ENCODE measurements around the gene NPTN.
"Not testable (repeated sequence)": the region's sequence is repeated elsewhere in the genome, so short reads cannot be mapped to it uniquely, and the experiment has no call there.

The NPTN gene

GRCh38 chr15:73633111-73633990, at the start of gene NPTN:
TSS of gene NPTN (minus strand) at chr15:73633389. CDS start at chr15:73633215, 174 bp downstream.
- peak; percentile 92 for DNase-seq

GRCh38 chr15:73682600-73683090, 49.5 kb upstream of the NPTN start:
- no peak for DNase-seq

- DNase-seq: no peak
These were observed 48.8 kb upstream of the NPTN start for GRCh38 chr15:73681856-73682599.

- no peak for DNase-seq
These were observed 47.9 kb upstream of the NPTN start for GRCh38 chr15:73681063-73681462.

GRCh38 chr15:73680549-73680948, 47.4 kb upstream of the NPTN start:
- DNase-seq: no peak

- DNase-seq: no peak
These were observed 46.8 kb upstream of the NPTN start for GRCh38 chr15:73679964-73680363.

- DNase-seq: no peak
These were observed 46.0 kb upstream of the NPTN start for GRCh38 chr15:73679180-73679579.

GRCh38 chr15:73678498-73678897, 45.3 kb upstream of the NPTN start:
- DNase-seq: no peak

- DNase-seq: no peak
These were observed 44.5 kb upstream of the NPTN start for GRCh38 chr15:73677733-73678132.

GRCh38 chr15:73677146-73677607, 44.0 kb upstream of the NPTN start:
- DNase-seq: peak; percentile 15

- DNase-seq: no peak
These were observed 41.4 kb upstream of the NPTN start for GRCh38 chr15:73674587-73674986.

- no peak for DNase-seq
These were observed 27.3 kb upstream of the NPTN start for GRCh38 chr15:73660455-73660854.

- no peak for DNase-seq
These were observed 25.5 kb upstream of the NPTN start for GRCh38 chr15:73658645-73659044.

- DNase-seq: no peak
These were observed 22.5 kb upstream of the NPTN start for GRCh38 chr15:73655724-73656123.

- DNase-seq: no peak
These were observed 21.5 kb upstream of the NPTN start for GRCh38 chr15:73654659-73655058.

- peak; percentile 45 for DNase-seq
These were observed 17.4 kb upstream of the NPTN start for GRCh38 chr15:73650416-73651126.

GRCh38 chr15:73648014-73648295, 14.8 kb upstream of the NPTN start:
- DNase-seq: no peak

GRCh38 chr15:73647259-73648013, 14.2 kb upstream of the NPTN start:
- no peak for DNase-seq

GRCh38 chr15:73639464-73639863, 6.3 kb upstream of the NPTN start:
- DNase-seq: not testable (repeated sequence)

- DNase-seq: no peak
These were observed 4.3 kb upstream of the NPTN start for GRCh38 chr15:73637527-73637926.

- peak; percentile 85 for DNase-seq
These were observed 854 bp upstream of the NPTN start for GRCh38 chr15:73633991-73634495.

- no peak for DNase-seq
These were observed 525 bp downstream of the NPTN start for GRCh38 chr15:73632670-73633058.

All from amniotic stem cell (primary cell).